HG02943 (cell line): ENCODE results near the gene INS.

Source experiments
- ATAC-seq: cut with Tn5 transposase; IDR thresholded peaks from one replicate; pipeline ENCODE4 v1.9.1; 2021; ENCODE audit warnings: mild to moderate bottlenecking, low read depth, moderate library complexity; ENCODE audit not compliant: unreplicated experiment

Gene INS

GRCh38 chr11:2122907-2123627, 37.9 kb downstream of the INS start:
- no peak for ATAC-seq

GRCh38 chr11:2122222-2122906, 38.6 kb downstream of the INS start:
- ATAC-seq = no peak

GRCh38 chr11:2121227-2122130, 39.5 kb downstream of the INS start:
- ATAC-seq = no peak

GRCh38 chr11:2120359-2121100, 40.5 kb downstream of the INS start:
- ATAC-seq = no peak

- ATAC-seq = no peak
Measured at GRCh38 chr11:2118677-2119076, 42.3 kb downstream of the INS start.

GRCh38 chr11:2116680-2117079, 44.3 kb downstream of the INS start:
- ATAC-seq = no peak

- ATAC-seq = no peak
Measured at GRCh38 chr11:2115308-2115707, 45.7 kb downstream of the INS start.

GRCh38 chr11:2114430-2115241, 46.4 kb downstream of the INS start:
- no peak for ATAC-seq

GRCh38 chr11:2113776-2114175, 47.2 kb downstream of the INS start:
- no peak for ATAC-seq

- no peak for ATAC-seq
Measured at GRCh38 chr11:2110521-2110920, 50.5 kb downstream of the INS start.
